PFSK-1 (cell line): ENCODE measurements around the gene ZNF462.

Experiments
- POLR2AphosphoS5 ChIP-seq: IDR thresholded peaks from 2 replicates; pipeline ENCODE4 v1.6.1; 2012; ENCODE audit warnings: low read depth, mild to moderate bottlenecking, control low read depth, low read length, moderate library complexity
- REST ChIP-seq, 2 experiments: IDR thresholded peaks; 2 replicates each; pipeline versions ENCODE4 v1.6.1 to v1.8.0; 2011 to 2012; ENCODE audit warnings: low read depth in 2 of 2, low read length in 2 of 2, control low read depth in 1 of 2, inconsistent platforms in 1 of 2, mild to moderate bottlenecking in 1 of 2, moderate library complexity in 1 of 2; ENCODE audit not compliant: insufficient read depth in 1 of 2

DNA sequence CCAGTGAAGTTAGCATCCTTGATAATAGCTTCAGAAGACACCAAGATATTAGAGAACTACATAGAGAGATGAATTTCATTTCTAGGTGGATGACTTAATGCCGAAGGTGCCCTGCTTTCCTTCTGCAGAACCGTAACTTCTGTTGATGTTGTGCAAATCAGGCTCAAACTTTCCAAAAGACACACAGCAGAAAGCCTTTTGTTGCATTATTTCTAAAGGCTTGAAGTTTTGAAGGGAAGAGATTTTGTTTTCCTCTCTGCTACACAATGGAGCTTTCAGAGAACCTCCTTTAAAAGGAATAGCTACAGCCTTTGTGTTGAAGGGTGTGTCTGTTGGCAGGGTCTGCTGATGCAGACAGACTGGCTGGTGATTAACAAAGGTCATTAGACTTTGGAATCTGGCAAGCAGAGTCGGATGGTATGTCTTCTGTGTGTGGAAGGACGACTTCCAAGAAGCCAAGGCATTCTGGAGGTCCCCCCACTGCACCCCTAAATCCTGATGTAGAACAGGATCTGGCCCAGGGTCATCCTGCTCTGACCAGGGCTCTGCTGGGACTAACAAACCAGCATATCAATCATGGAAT, 57.8 kb downstream of the ZNF462 start:
- TF ChIP-seq POLR2AphosphoS5 (no peak), REST (IDR thresholded peaks at IDR 0.05; ENCODE audit: insufficient read depth in 1 of 2, low read depth in 2 of 2, low read length in 2 of 2) (no peak)
